HepG2 (cell line): ENCODE measurements around the gene POLDIP3. TPM values are rescaled to one million over a fixed set of nuclear protein-coding genes. Genes with fewer than 3 reads are reported as not detected.

Experiments used
- AGO2 ChIP-seq: fragments of 200-400 bp; formaldehyde crosslinking; optimal IDR thresholded peaks from 2 replicates; pipeline ENCODE3; 2017; ENCODE audit warnings: mild to moderate bottlenecking, low read depth, low read length, moderate library complexity
- ARID2 ChIP-seq: sonication (generic); formaldehyde crosslinking; IDR thresholded peaks from 2 replicates; pipeline ENCODE4 v1.8.1; 2022; ENCODE audit warnings: mild to moderate bottlenecking, missing genetic modification reagents, borderline replicate concordance
- BATF2 ChIP-seq: sonication (generic); formaldehyde crosslinking; IDR thresholded peaks from 2 replicates; pipeline ENCODE4 v1.8.0; 2022; ENCODE audit warnings: mild to moderate bottlenecking, missing genetic modification reagents, moderate library complexity
- CAMTA2 ChIP-seq: sonication (generic); formaldehyde crosslinking; IDR thresholded peaks from 2 replicates; pipeline ENCODE4 v1.4.0; 2020; ENCODE audit warnings: mild to moderate bottlenecking, missing genetic modification reagents, borderline replicate concordance
- HNRNPH1 ChIP-seq: fragments of 200-400 bp; formaldehyde crosslinking; optimal IDR thresholded peaks from 2 replicates; pipeline ENCODE3; 2017; ENCODE audit warnings: mild to moderate bottlenecking, low read depth, low read length
- IRX3 ChIP-seq: sonication (generic); formaldehyde crosslinking; IDR thresholded peaks from 2 replicates; pipeline ENCODE4 v1.8.1; 2023; ENCODE audit warnings: mild to moderate bottlenecking, low read depth, missing genetic modification reagents, borderline replicate concordance
- KDM5B ChIP-seq: sonication (generic); formaldehyde crosslinking; IDR thresholded peaks from 2 replicates; pipeline ENCODE4 v1.4.0; 2020; ENCODE audit warnings: missing genetic modification reagents, mild to moderate bottlenecking, borderline replicate concordance
- MXD3 ChIP-seq: IDR thresholded peaks from 2 replicates; pipeline ENCODE4 v1.6.1; 2016; ENCODE audit warnings: mild to moderate bottlenecking, missing biosample characterization, missing genetic modification reagents
- NFAT5 ChIP-seq: sonication (generic); formaldehyde crosslinking; IDR thresholded peaks from 2 replicates; pipeline ENCODE4 v1.4.0; 2020; ENCODE audit warnings: missing genetic modification reagents
- NFIC ChIP-seq: IDR thresholded peaks from 2 replicates; pipeline ENCODE4 v1.6.1; 2012; ENCODE audit warnings: mild to moderate bottlenecking, low read length, inconsistent platforms
- RBM22 ChIP-seq: fragments of 200-400 bp; formaldehyde crosslinking; optimal IDR thresholded peaks from 2 replicates; pipeline ENCODE3; 2017; ENCODE audit warnings: mild to moderate bottlenecking, low read length, moderate library complexity
- RFXAP ChIP-seq: sonication (generic); formaldehyde crosslinking; IDR thresholded peaks from 2 replicates; pipeline ENCODE4 v1.4.0; 2020; ENCODE audit warnings: missing genetic modification reagents, borderline replicate concordance
- SRF ChIP-seq: IDR thresholded peaks from 2 replicates; pipeline ENCODE4 v1.6.1; 2011; ENCODE audit warnings: mild to moderate bottlenecking, low read depth, low read length, moderate library complexity
- YEATS4 ChIP-seq: sonication (generic); formaldehyde crosslinking; IDR thresholded peaks from 2 replicates; pipeline ENCODE4 v1.4.0; 2020; ENCODE audit warnings: missing genetic modification reagents, borderline replicate concordance
- ZBTB38 ChIP-seq: sonication (generic); formaldehyde crosslinking; IDR thresholded peaks from 2 replicates; pipeline ENCODE4 v1.5.1; 2020; ENCODE audit warnings: mild to moderate bottlenecking, missing genetic modification reagents
- ZC3H4 ChIP-seq: sonication (generic); formaldehyde crosslinking; IDR thresholded peaks from 2 replicates; pipeline ENCODE4 v1.4.0; 2020; ENCODE audit warnings: missing genetic modification reagents, borderline replicate concordance
- ZFP90 ChIP-seq: sonication (generic); formaldehyde crosslinking; IDR thresholded peaks from 2 replicates; pipeline ENCODE4 v1.8.0; 2022; ENCODE audit warnings: missing genetic modification reagents, mild to moderate bottlenecking, inconsistent platforms, borderline replicate concordance
- ZNF136 ChIP-seq: sonication (generic); formaldehyde crosslinking; IDR thresholded peaks from 2 replicates; pipeline ENCODE4 v1.8.1; 2022; ENCODE audit warnings: low read depth, mild to moderate bottlenecking, moderate library complexity, missing genetic modification reagents
- ZNF17 ChIP-seq: sonication (generic); formaldehyde crosslinking; IDR thresholded peaks from 2 replicates; pipeline ENCODE4 v1.5.0; 2020; ENCODE audit warnings: mild to moderate bottlenecking, missing genetic modification reagents
- ZNF510 ChIP-seq: sonication (generic); formaldehyde crosslinking; IDR thresholded peaks from 2 replicates; pipeline ENCODE4 v1.4.0; 2020; ENCODE audit warnings: low read depth, mild to moderate bottlenecking, missing genetic modification reagents
- ZNF775 ChIP-seq: sonication (generic); formaldehyde crosslinking; IDR thresholded peaks from 2 replicates; pipeline ENCODE4 v1.4.0; 2020; ENCODE audit warnings: missing genetic modification reagents, mild to moderate bottlenecking, moderate library complexity, borderline replicate concordance
- ZNF788 ChIP-seq: sonication (generic); formaldehyde crosslinking; IDR thresholded peaks from 2 replicates; pipeline ENCODE4 v1.5.0; 2020; ENCODE audit warnings: mild to moderate bottlenecking, missing genetic modification reagents, borderline replicate concordance
- ZSCAN25 ChIP-seq: sonication (generic); formaldehyde crosslinking; IDR thresholded peaks from 2 replicates; pipeline ENCODE4 v1.8.0; 2022; ENCODE audit warnings: mild to moderate bottlenecking, missing genetic modification reagents
- polyA plus RNA-seq, 8 experiments: library from polyadenylated mRNA; depleted of rRNA in 3 of 8; stranded (reverse) in 7 of 8; unstranded in 1 of 8; fragments of >200 nt; fragmentation: Illumina TruSeq in 4 of 8; extraction: Trizol in 4 of 8; gene quantifications; 2 replicates each; pipeline versions ENCODE4 v1.2.1 to v1.2.3, GENCODE V29; 2011 to 2016; ENCODE audit warnings: low read depth in 4 of 8, missing spikeins in 1 of 8, mixed read lengths in 1 of 8; ENCODE audit not compliant: insufficient read depth in 1 of 8
- total RNA-seq, 5 experiments: library from RNA; depleted of rRNA; stranded (reverse); fragments of >200 nt; fragmentation: Illumina TruSeq; extraction: Trizol; gene quantifications; 2 replicates each; pipeline ENCODE4 v1.2.3, GENCODE V29; 2016; ENCODE audit warnings: low read depth in 1 of 5

POLDIP3 gene
- total and polyA plus RNA-seq, 2 of the 13 experiments (the other 11 are each of a cell fraction or from before 2014, with no cell fraction given): 45.8 to 47.4 TPM

- TF ChIP-seq IRX3 (CRISPR knock-in tag): no peak
- TF ChIP-seq YEATS4: no peak
- peak; percentile 11; the same call in 1 of the 2 replicates for TF ChIP-seq RFXAP (CRISPR knock-in tag)
- no peak for TF ChIP-seq NFIC
- no peak for TF ChIP-seq CAMTA2 (CRISPR knock-in tag)
- no peak for TF ChIP-seq ARID2 (CRISPR knock-in tag)
- peak; percentile 85 for TF ChIP-seq HNRNPH1
- TF ChIP-seq SRF: no peak
- 0 out of 2 replicates have a peak, but pooled peaks have one; percentile 61 for TF ChIP-seq ZNF788 (CRISPR knock-in tag)
- no peak for TF ChIP-seq ZSCAN25 (CRISPR knock-in tag)
- TF ChIP-seq KDM5B: no peak
- TF ChIP-seq ZNF775 (CRISPR knock-in tag): no peak
- TF ChIP-seq NFAT5 (CRISPR knock-in tag): no peak
- no peak for TF ChIP-seq ZC3H4 (CRISPR knock-in tag)
- no peak for TF ChIP-seq ZNF510
- TF ChIP-seq ZFP90: no peak
- TF ChIP-seq BATF2 (CRISPR knock-in tag): no peak
- peak; percentile 92 for TF ChIP-seq AGO2
- TF ChIP-seq ZNF17 (CRISPR knock-in tag): no peak
- TF ChIP-seq ZNF136 (CRISPR knock-in tag): no peak
- peak; percentile 95 for TF ChIP-seq RBM22
- peak; percentile 8; the same call in 1 of the 2 replicates for TF ChIP-seq ZBTB38 (CRISPR knock-in tag)
- no peak for TF ChIP-seq MXD3 (CRISPR knock-in tag)
These were observed 2.7 kb upstream of the POLDIP3 start (continued) for GRCh38 chr22:42617155-42617983.
